ENCODE measurements around the gene SLC38A8.

- TF ChIP-seq CTCF (IDR thresholded peaks at IDR 0.05) (no peak), POLR2A (IDR thresholded peaks at IDR 0.05) (no peak)
Measured at GRCh38 chr16:83967091-83967490, 75.5 kb downstream of the SLC38A8 start.

Measured in thyroid gland (tissue), 4 donors.